ENCODE results near the gene LRRC36.

DNA sequence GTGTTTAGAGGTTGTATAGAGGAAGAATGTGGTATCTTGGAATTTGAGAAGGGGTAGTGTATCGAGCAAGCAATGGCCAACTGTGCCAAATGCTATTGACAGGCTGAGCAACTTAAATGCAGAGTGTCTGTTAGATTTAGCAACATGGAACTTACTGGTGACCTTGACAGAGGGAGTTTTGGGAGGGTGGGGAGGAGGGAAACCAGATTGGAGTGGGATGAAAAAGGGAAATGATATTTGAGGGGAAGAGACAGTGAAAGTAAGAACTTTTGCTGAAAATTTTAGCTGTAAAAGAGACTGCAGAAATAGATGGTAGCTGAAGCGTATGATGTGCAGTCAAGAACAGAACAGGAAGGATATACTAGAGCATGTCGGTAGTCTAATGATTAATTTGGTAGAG is 1.1 kb downstream of the LRRC36 start:
- no peak for TF ChIP-seq EZH2 (IDR thresholded peaks at IDR 0.05; ENCODE audit: borderline replicate concordance, low read depth, low read length, severe bottlenecking)
- TF ChIP-seq, protein P1, sequence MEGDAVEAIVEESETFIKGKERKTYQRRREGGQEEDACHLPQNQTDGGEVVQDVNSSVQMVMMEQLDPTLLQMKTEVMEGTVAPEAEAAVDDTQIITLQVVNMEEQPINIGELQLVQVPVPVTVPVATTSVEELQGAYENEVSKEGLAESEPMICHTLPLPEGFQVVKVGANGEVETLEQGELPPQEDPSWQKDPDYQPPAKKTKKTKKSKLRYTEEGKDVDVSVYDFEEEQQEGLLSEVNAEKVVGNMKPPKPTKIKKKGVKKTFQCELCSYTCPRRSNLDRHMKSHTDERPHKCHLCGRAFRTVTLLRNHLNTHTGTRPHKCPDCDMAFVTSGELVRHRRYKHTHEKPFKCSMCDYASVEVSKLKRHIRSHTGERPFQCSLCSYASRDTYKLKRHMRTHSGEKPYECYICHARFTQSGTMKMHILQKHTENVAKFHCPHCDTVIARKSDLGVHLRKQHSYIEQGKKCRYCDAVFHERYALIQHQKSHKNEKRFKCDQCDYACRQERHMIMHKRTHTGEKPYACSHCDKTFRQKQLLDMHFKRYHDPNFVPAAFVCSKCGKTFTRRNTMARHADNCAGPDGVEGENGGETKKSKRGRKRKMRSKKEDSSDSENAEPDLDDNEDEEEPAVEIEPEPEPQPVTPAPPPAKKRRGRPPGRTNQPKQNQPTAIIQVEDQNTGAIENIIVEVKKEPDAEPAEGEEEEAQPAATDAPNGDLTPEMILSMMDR (IDR thresholded peaks at IDR 0.05; ENCODE audit: borderline replicate concordance, extremely low read depth, low read length, poor library complexity, severe bottlenecking) = no peak
